ENCODE data around the gene TNNC1. TPM values are rescaled to one million over a fixed set of nuclear protein-coding genes. Genes with fewer than 3 reads are reported as not detected.

Gene TNNC1
- total and polyA plus RNA-seq, 4 donors: 2.6 to 20.7 (median 3.8) TPM

DNA sequence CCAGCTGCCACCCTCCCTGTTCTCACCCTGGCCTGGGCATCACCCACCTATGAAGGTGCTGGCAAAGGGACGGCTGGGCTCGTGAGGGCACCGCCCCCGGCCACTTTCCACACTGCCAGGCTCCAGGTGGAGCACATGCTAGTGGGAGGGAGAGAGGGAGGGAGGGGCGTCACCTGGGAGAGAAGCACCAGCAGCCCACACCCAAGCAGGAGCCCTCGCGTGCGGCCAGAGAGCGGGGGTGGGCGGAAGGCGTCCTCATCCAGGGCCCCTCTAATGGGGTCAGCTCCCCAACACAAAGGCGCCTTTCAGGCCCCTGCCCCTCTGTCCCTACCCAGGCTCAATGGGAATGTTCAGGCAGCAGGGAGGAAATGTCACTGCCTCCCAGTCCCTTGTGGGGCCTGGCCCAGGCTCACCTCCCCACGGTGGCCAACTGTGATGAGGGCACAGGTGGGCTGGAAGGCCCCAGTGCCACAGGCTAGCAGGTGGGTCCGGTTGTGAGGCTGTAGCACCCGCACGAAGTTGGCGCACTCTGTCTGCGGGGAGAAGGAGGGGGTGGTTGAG is 12.0 kb downstream of the TNNC1 start:
- no peaks in the 10 kb centered on the region for H3K9me3 ChIP-seq (ENCODE audit: control insufficient read depth, low read length)
- intact Hi-C loops (cut with DNase I): no loop called here
- no peaks in the 10 kb centered on the region for H3K4me1 ChIP-seq (ENCODE audit: control insufficient read depth in 1 of 2, insufficient read depth in 2 of 2, low read length in 2 of 2)
- no peaks in the 10 kb centered on the region for H3K27me3 ChIP-seq (ENCODE audit: control insufficient read depth in 1 of 2, insufficient read depth in 2 of 2, low read length in 1 of 2)
- no peak overlapping the region for H3K27ac ChIP-seq (ENCODE audit: low read depth in 1 of 2, low read length in 2 of 2)
- H3K4me3 ChIP-seq (ENCODE audit: low read length in 2 of 2): no peak overlapping the region
- 90 to 92% methylated on average over 18 of the region's 18 CpGs for WGBS, 2 donors
- no peaks in the 10 kb centered on the region for H3K36me3 ChIP-seq (ENCODE audit: control insufficient read depth in 1 of 2, insufficient read depth in 2 of 2, low read length in 1 of 2)
- DNase-seq (peak; percentile 40 to 47), ATAC-seq (ENCODE audit: low FRiP score) (no peak)

DNA sequence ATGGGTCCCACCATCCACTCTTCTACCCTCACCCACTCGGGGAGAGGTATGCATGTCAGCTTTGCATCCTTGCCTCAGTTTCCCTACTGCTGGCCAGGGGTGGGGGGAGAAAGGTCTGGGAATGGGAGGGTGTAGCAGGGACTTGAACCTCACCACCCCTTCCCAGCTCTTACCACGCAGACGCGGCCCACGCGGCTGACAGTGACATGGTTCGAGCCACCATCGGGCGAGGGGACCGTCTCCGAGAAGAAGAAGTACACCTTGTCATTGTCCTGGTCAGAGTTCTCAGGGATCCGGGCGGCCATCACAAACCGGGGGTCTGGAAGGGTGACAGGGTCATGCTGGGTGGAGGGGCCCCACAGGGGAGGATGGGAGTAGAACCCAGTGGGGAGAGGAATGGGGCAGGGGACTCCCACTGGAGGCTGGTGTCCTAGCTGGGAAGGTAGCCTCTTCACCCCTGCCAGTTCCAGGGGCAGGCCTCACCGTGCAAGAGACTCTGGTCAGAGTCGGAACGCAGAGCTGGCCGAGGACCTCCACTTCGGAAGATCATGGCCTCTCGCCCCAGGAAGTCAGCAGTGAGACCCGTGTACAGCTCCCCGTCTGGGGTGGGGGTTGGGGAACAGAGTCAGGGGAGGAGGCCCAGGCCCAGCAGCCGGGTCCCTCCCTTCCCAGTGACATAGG is 12.6 kb downstream of the TNNC1 start:
- no peaks in the 10 kb centered on the region for H3K4me1 ChIP-seq (ENCODE audit: control insufficient read depth in 1 of 2, insufficient read depth in 2 of 2, low read length in 2 of 2)
- no peaks in the 10 kb centered on the region for H3K27me3 ChIP-seq (ENCODE audit: control insufficient read depth in 1 of 2, insufficient read depth in 2 of 2, low read length in 1 of 2)
- no peaks in the 10 kb centered on the region for H3K36me3 ChIP-seq (ENCODE audit: control insufficient read depth in 1 of 2, insufficient read depth in 2 of 2, low read length in 1 of 2)
- 90 to 92% methylated on average over 23 of the region's 23 CpGs for WGBS, 2 donors
- intact Hi-C loops (cut with DNase I): no loop called here
- no peaks in the 10 kb centered on the region for H3K9me3 ChIP-seq (ENCODE audit: control insufficient read depth, low read length)
- DNase-seq (peak; percentile 44 to 64), ATAC-seq (ENCODE audit: low FRiP score) (no peak)
- H3K4me3 ChIP-seq (ENCODE audit: low read length in 2 of 2): no peak overlapping the region
- no peak overlapping the region for H3K27ac ChIP-seq (ENCODE audit: low read depth in 1 of 2, low read length in 2 of 2)

- DNase-seq (peak; percentile 32 to 63), ATAC-seq (ENCODE audit: low FRiP score) (no peak)
- intact Hi-C loops (cut with DNase I): no loop called here
- 94% methylated on average over 14 of the region's 14 CpGs for WGBS, 2 donors
- no peaks in the 10 kb centered on the region for H3K4me1 ChIP-seq (ENCODE audit: control insufficient read depth in 1 of 2, insufficient read depth in 2 of 2, low read length in 2 of 2)
- H3K9me3 ChIP-seq (ENCODE audit: control insufficient read depth, low read length): no peaks in the 10 kb centered on the region
- H3K27ac ChIP-seq (ENCODE audit: low read depth in 1 of 2, low read length in 2 of 2): no peak overlapping the region
- no peaks in the 10 kb centered on the region for H3K27me3 ChIP-seq (ENCODE audit: control insufficient read depth in 1 of 2, insufficient read depth in 2 of 2, low read length in 1 of 2)
- H3K4me3 ChIP-seq (ENCODE audit: low read length in 2 of 2): no peak overlapping the region
- no peaks in the 10 kb centered on the region for H3K36me3 ChIP-seq (ENCODE audit: control insufficient read depth in 1 of 2, insufficient read depth in 2 of 2, low read length in 1 of 2)
These were observed 13.2 kb downstream of the TNNC1 start for GRCh38 chr3:52440671-52441070.

GRCh38 chr3:52440249-52440551 is 13.6 kb downstream of the TNNC1 start:
- intact Hi-C loops (cut with DNase I): no loop called here
- ATAC-seq (ENCODE audit: low FRiP score) (no peak), DNase-seq (peak; percentile 42 to 51)
- Histone ChIP-seq H3K27ac (ENCODE audit: low read depth in 1 of 2, low read length in 2 of 2) (no peak overlapping the region), H3K27me3 (ENCODE audit: control insufficient read depth in 1 of 2, insufficient read depth in 2 of 2, low read length in 1 of 2) (no peaks in the 10 kb centered on the region), H3K4me1 (ENCODE audit: control insufficient read depth in 1 of 2, insufficient read depth in 2 of 2, low read length in 2 of 2) (no peaks in the 10 kb centered on the region), H3K4me3 (ENCODE audit: low read length in 2 of 2) (no peak overlapping the region), H3K36me3 (ENCODE audit: control insufficient read depth in 1 of 2, insufficient read depth in 2 of 2, low read length in 1 of 2) (no peaks in the 10 kb centered on the region), H3K9me3 (ENCODE audit: control insufficient read depth, low read length) (no peaks in the 10 kb centered on the region)
- 91 to 92% methylated on average over 12 of the region's 12 CpGs for WGBS, 2 donors

DNA sequence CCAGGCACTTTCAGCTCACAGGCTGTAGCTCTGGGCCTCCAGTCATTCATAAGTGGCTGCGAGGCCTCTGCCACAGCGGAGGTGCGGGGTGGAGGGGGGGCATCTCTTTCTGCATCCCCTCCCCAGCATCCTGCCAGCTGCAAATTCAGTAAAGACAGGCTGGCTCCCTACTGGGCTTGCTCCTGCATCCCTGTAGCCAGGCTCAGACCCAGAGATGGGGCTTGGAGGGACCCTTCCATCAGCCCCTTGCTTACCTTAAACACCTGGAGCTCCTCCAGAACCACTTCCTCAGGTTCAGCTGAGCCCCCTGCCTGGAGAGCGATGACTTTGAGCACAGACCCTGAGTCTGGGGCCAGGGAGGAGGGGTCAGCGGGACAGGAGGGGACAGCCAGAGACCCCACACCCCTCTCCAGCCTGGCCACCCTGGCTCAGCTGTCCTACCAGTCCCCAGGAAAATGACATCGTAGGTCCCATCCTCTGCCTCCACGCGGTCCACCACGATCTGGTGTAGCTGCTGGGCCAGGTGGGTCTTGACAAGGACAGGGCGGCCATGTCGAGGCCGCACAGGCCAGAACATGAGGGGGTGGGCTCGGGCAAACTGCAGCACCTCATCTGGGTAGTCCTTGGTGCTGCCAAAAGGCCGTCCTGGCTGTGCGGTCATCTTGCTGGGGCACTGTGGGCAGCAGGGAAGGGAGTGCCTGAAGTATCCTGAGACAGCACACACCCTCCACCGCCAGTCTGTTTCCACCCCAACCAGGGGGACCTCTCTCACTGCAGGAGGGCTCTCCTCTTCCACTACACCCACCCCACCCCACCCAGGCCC is 14.2 kb downstream of the TNNC1 start:
- intact Hi-C loops (cut with DNase I): no loop called here
- 93 to 96% methylated on average over 16 of the region's 16 CpGs for WGBS, 2 donors
- H3K36me3 ChIP-seq (ENCODE audit: control insufficient read depth in 1 of 2, insufficient read depth in 2 of 2, low read length in 1 of 2): no peaks in the 10 kb centered on the region
- DNase-seq (peak; percentile 26 to 56), ATAC-seq (ENCODE audit: low FRiP score) (no peak)
- no peaks in the 10 kb centered on the region for H3K4me1 ChIP-seq (ENCODE audit: control insufficient read depth in 1 of 2, insufficient read depth in 2 of 2, low read length in 2 of 2)
- no peaks in the 10 kb centered on the region for H3K27me3 ChIP-seq (ENCODE audit: control insufficient read depth in 1 of 2, insufficient read depth in 2 of 2, low read length in 1 of 2)
- H3K4me3 ChIP-seq (ENCODE audit: low read length in 2 of 2): no peak overlapping the region
- no peak overlapping the region for H3K27ac ChIP-seq (ENCODE audit: low read depth in 1 of 2, low read length in 2 of 2)
- H3K9me3 ChIP-seq (ENCODE audit: control insufficient read depth, low read length): no peaks in the 10 kb centered on the region

- WGBS, 2 donors: 89 to 90% methylated on average over 9 of the region's 9 CpGs
- peak; percentile 24 to 57 for DNase-seq
- H3K27me3 ChIP-seq (ENCODE audit: control insufficient read depth in 1 of 2, insufficient read depth in 2 of 2, low read length in 1 of 2): no peaks in the 10 kb centered on the region
- H3K27ac ChIP-seq (ENCODE audit: low read depth in 1 of 2, low read length in 2 of 2): no peak overlapping the region
- no peak for ATAC-seq (ENCODE audit: low FRiP score)
- intact Hi-C loops (cut with DNase I): no loop called here
- H3K4me1 ChIP-seq (ENCODE audit: control insufficient read depth in 1 of 2, insufficient read depth in 2 of 2, low read length in 2 of 2): no peaks in the 10 kb centered on the region
- no peak overlapping the region for H3K4me3 ChIP-seq (ENCODE audit: low read length in 2 of 2)
- no peaks in the 10 kb centered on the region for H3K36me3 ChIP-seq (ENCODE audit: control insufficient read depth in 1 of 2, insufficient read depth in 2 of 2, low read length in 1 of 2)
- no peaks in the 10 kb centered on the region for H3K9me3 ChIP-seq (ENCODE audit: control insufficient read depth, low read length)
These were observed 15.0 kb downstream of the TNNC1 start for GRCh38 chr3:52438579-52439425.

DNA sequence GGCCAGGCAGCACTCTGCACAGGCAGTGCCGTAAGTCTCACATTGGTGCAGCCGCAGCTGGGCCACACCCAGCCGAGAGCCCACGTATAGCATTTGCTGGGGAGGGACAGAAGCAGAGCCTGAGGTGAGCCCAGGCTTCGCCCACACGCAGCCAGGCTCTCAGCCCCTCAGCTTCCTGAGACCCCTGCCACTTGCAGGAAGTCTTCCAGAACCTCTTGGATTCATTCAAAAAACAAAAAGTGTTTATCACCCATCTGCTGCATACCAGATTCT is 15.8 kb downstream of the TNNC1 start:
- 92 to 93% methylated on average over 6 of the region's 6 CpGs for WGBS, 2 donors
- ATAC-seq (ENCODE audit: low FRiP score): no peak
- Histone ChIP-seq H3K4me1 (ENCODE audit: control insufficient read depth in 1 of 2, insufficient read depth in 2 of 2, low read length in 2 of 2) (no peaks in the 10 kb centered on the region), H3K27ac (ENCODE audit: low read depth in 1 of 2, low read length in 2 of 2) (no peak overlapping the region), H3K4me3 (ENCODE audit: low read length in 2 of 2) (no peak overlapping the region), H3K27me3 (ENCODE audit: control insufficient read depth in 1 of 2, insufficient read depth in 2 of 2, low read length in 1 of 2) (no peaks in the 10 kb centered on the region), H3K9me3 (ENCODE audit: control insufficient read depth, low read length) (no peaks in the 10 kb centered on the region), H3K36me3 (ENCODE audit: control insufficient read depth in 1 of 2, insufficient read depth in 2 of 2, low read length in 1 of 2) (no peaks in the 10 kb centered on the region)
- no peak for DNase-seq
- intact Hi-C loops (cut with DNase I): no loop called here

DNA sequence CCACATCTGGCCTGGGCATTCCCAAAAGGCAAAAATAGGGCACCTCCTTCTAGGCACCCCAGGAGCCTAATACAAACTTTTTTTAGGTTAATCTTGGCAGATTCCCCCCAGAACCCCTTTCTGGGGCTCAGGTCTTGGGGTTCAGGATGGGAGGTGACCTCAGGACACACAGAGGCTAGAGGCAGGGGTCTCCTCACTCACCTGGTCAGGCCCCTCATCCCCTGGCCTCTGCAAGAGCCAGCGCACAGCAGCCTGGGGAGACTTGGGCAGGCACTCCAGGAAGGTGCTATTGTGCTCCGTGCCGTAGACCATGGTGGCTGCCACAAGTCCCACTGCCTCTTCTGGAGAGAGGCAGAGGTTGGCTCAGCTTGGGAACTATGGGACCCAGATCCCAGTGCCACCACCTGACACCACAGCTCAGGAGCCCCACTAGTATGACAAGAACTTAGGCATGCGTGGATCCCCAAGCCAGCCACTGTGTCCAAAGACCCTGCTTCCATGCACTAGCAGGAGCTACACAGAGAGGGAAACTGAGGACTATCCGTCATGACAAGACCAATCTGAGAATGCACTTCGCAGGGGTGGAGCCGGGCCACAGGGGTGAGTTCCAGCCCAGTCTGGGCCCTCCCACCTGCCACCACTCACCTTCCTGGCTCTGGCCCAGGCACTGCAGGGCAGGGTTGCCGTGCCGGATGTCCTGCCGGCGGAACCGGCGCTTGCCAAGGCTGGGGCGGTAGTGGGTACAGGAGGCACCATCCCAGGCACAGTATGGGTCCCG is 16.3 kb downstream of the TNNC1 start:
- Histone ChIP-seq H3K36me3 (ENCODE audit: control insufficient read depth in 1 of 2, insufficient read depth in 2 of 2, low read length in 1 of 2) (no peaks in the 10 kb centered on the region), H3K27me3 (ENCODE audit: control insufficient read depth in 1 of 2, insufficient read depth in 2 of 2, low read length in 1 of 2) (no peaks in the 10 kb centered on the region), H3K4me3 (ENCODE audit: low read length in 2 of 2) (no peak overlapping the region), H3K27ac (ENCODE audit: low read depth in 1 of 2, low read length in 2 of 2) (no peak overlapping the region), H3K4me1 (ENCODE audit: control insufficient read depth in 1 of 2, insufficient read depth in 2 of 2, low read length in 2 of 2) (no peaks in the 10 kb centered on the region), H3K9me3 (ENCODE audit: control insufficient read depth, low read length) (no peaks in the 10 kb centered on the region)
- DNase-seq (peak; percentile 33 to 73), ATAC-seq (ENCODE audit: low FRiP score) (no peak)
- 95 to 98% methylated on average over 15 of the region's 15 CpGs for WGBS, 2 donors
- intact Hi-C loops (cut with DNase I): no loop called here

Data from aorta (tissue), 5 donors.